Thyroid gland (tissue), 4 donors: ENCODE data around the gene SLC8B1.

Experiments used
- CTCF ChIP-seq, 6 experiments: fragments of 200-600 bp in 3 of 6; fragments of 450-650 bp in 3 of 6; sonication (generic) in 3 of 6; IDR thresholded peaks; one replicate each; pipeline ENCODE4 v1.5.1; 2016 to 2019; ENCODE audit warnings: antibody characterized with exemption in 6 of 6, mild to moderate bottlenecking in 2 of 6, inconsistent platforms in 1 of 6, moderate library complexity in 1 of 6
- POLR2A ChIP-seq, 2 donors: fragments of 450-650 bp; IDR thresholded peaks; one replicate each; pipeline ENCODE4 v1.6.1; 2017; ENCODE audit warnings: antibody characterized with exemption in 2 of 2, mild to moderate bottlenecking in 2 of 2, moderate library complexity in 1 of 2

- TF ChIP-seq CTCF (IDR thresholded peaks at IDR 0.05) = no peak
- TF ChIP-seq POLR2A (IDR thresholded peaks at IDR 0.05) = no peak
Measured at GRCh38 chr12:113325916-113326315, 9.0 kb downstream of the SLC8B1 start.
